NCI-H1930 (cell line): ENCODE measurements around the gene VDAC2.

Experiments used
- DNase-seq, 2 experiments: peaks; one replicate each; lab custom pipeline; 2025; lab: John Stamatoyannopoulos, UW

Gene VDAC2

GRCh38 chr10:75253281-75254220, 43.0 kb downstream of the VDAC2 start:
- no peak for DNase-seq

DNA sequence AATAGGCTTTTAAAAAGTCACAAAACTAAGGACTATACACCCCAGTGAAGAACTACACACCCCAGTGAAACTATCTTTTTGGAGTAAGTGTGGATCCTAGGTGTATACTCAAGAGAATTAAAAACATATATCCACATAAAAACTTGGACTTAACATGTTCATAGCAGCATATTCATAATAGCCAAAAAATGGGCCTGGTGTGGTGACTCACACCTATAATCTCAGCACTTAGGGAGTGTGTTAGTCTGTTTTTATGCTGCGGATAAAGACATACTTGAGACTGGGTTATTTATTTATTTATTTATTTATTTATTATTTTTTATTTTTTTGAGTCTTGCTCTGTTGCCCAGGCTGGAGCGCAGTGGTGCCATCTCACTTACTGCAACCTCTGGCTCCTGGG, 44.1 kb downstream of the VDAC2 start:
- no peak for DNase-seq

- no peak for DNase-seq
Observed at GRCh38 chr10:75260990-75261389, 50.4 kb downstream of the VDAC2 start.

- no peak for DNase-seq
Observed at GRCh38 chr10:75261813-75262705, 51.5 kb downstream of the VDAC2 start.

- no peak for DNase-seq
Observed at GRCh38 chr10:75263806-75264205, 53.2 kb downstream of the VDAC2 start.

GRCh38 chr10:75265856-75266255, 55.3 kb downstream of the VDAC2 start:
- DNase-seq, result no peak

GRCh38 chr10:75266945-75267344, 56.3 kb downstream of the VDAC2 start:
- no peak for DNase-seq

DNA sequence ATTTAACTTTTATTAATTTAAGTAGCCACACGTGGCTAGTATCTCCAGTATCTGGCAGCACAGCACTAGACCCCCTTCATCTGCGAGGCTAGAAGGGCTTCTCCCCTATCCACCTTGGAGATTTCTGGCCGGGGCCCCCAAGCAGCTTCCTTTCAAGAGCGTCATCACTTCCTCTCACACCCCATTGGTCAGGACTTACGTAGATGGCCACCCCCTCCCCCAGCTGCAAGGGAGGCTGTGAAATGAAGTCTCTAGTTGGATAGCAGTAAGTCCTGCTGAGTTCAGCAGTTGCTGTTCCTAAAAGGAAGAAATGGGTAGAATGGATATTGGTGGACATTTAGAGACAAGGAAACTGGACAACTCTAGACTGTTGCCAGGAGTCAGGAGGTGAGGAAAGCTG, 59.0 kb downstream of the VDAC2 start:
- no peak for DNase-seq

DNA sequence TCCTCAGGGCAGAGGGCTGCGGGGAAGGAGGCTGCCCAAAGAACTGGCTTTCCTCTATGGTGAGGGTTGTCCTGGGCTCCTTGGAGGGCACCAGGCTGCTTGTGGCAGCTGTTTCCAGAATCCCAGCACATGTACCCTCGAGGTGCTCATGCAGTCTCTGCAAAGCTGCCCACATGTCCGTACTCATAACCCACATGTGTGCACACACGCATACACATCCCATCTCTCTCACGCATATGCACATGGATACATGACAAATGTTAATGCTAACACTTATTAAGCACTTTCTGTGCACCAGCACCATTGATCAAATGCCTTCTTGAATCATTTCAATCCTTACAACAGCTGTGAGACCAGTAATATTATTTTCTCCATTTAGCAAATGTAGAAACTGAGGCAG, 61.5 kb downstream of the VDAC2 start:
- DNase-seq, result no peak

DNA sequence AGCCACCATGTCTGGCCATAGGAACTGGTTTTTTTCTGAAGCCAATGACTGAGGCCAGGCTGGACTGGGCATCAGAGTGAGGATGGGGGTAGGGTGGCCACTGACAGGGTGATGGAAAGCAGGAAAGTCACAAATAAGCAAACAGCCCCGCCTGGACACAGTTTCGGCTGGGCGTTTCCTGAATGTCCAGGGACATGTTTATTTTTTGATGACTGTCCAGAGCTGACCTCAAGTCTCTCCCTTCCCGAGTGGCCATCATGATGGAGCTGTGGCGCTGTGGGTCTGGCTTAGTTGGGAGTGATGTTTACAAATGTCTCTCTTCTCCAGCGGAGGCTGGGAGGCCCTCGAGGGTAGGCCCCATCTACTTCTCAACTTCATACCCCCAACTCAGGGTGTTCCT, 62.3 kb downstream of the VDAC2 start:
- DNase-seq, result no peak

- DNase-seq, result no peak
Observed at GRCh38 chr10:75276069-75276872, 65.7 kb downstream of the VDAC2 start.

GRCh38 chr10:75280236-75280635, 69.6 kb downstream of the VDAC2 start:
- no peak for DNase-seq
